ENCODE results near the gene CREB3L4. TPM values are rescaled to one million over a fixed set of nuclear protein-coding genes. Genes with fewer than 3 reads are reported as not detected.
"Not testable (repeated sequence)": the region's sequence is repeated elsewhere in the genome, so short reads cannot be mapped to it uniquely, and the experiment has no call there.

Gene CREB3L4
- total and polyA plus RNA-seq, 4 donors: 1.4 to 10.7 (median 6.9) TPM

- Histone ChIP-seq H3K27me3 (ENCODE audit: control insufficient read depth in 1 of 2, insufficient read depth in 2 of 2, low read length in 1 of 2) (no peaks in the 10 kb centered on the region), H3K4me3 (ENCODE audit: low read length in 2 of 2) (no peak overlapping the region), H3K9me3 (ENCODE audit: control insufficient read depth, low read length) (no peaks in the 10 kb centered on the region), H3K36me3 (ENCODE audit: control insufficient read depth in 1 of 2, insufficient read depth in 2 of 2, low read length in 1 of 2) (peaks cover 0 to 2% of the 10 kb centered on the region in 2 donors), H3K27ac (ENCODE audit: low read depth in 1 of 2, low read length in 2 of 2) (no peak overlapping the region), H3K4me1 (ENCODE audit: control insufficient read depth in 1 of 2, insufficient read depth in 2 of 2, low read length in 2 of 2) (no peaks in the 10 kb centered on the region)
- DNase-seq (no peak), ATAC-seq (ENCODE audit: low FRiP score) (no peak)
- intact Hi-C loops (cut with DNase I): loop anchor here (10.0 kb wide), 2 partner anchors 154 to 636 kb away; partner anchors contain the start of gene NUP210L (in 2 of the 2)
- 66 to 74% methylated on average over 4 of the region's 4 CpGs for WGBS, 2 donors
These were observed 32.7 kb downstream of the CREB3L4 start for GRCh38 chr1:154000420-154000819.

- ATAC-seq (ENCODE audit: low FRiP score) (no peak), DNase-seq (no peak)
- WGBS, 2 donors: 82 to 86% methylated on average over 3 of the region's 3 CpGs
- no peaks in the 10 kb centered on the region for H3K9me3 ChIP-seq (ENCODE audit: control insufficient read depth, low read length)
- no peak overlapping the region for H3K27ac ChIP-seq (ENCODE audit: low read depth in 1 of 2, low read length in 2 of 2)
- no peaks in the 10 kb centered on the region for H3K27me3 ChIP-seq (ENCODE audit: control insufficient read depth in 1 of 2, insufficient read depth in 2 of 2, low read length in 1 of 2)
- H3K4me1 ChIP-seq (ENCODE audit: control insufficient read depth in 1 of 2, insufficient read depth in 2 of 2, low read length in 2 of 2): no peaks in the 10 kb centered on the region
- H3K36me3 ChIP-seq (ENCODE audit: control insufficient read depth in 1 of 2, insufficient read depth in 2 of 2, low read length in 1 of 2): no peaks in the 10 kb centered on the region
- intact Hi-C loops (cut with DNase I): loop anchor here (10.0 kb wide), 2 partner anchors 149 to 641 kb away; partner anchors contain the start of gene NUP210L (in 2 of the 2)
- no peak overlapping the region for H3K4me3 ChIP-seq (ENCODE audit: low read length in 2 of 2)
These were observed 38.4 kb downstream of the CREB3L4 start for GRCh38 chr1:154006136-154006535.

- DNase-seq (no peak), ATAC-seq (ENCODE audit: low FRiP score) (no peak)
- Histone ChIP-seq H3K4me3 (ENCODE audit: low read length in 2 of 2) (no peak overlapping the region), H3K36me3 (ENCODE audit: control insufficient read depth in 1 of 2, insufficient read depth in 2 of 2, low read length in 1 of 2) (no peaks in the 10 kb centered on the region), H3K27me3 (ENCODE audit: control insufficient read depth in 1 of 2, insufficient read depth in 2 of 2, low read length in 1 of 2) (no peaks in the 10 kb centered on the region), H3K9me3 (ENCODE audit: control insufficient read depth, low read length) (no peaks in the 10 kb centered on the region), H3K4me1 (ENCODE audit: control insufficient read depth in 1 of 2, insufficient read depth in 2 of 2, low read length in 2 of 2) (no peaks in the 10 kb centered on the region), H3K27ac (ENCODE audit: low read depth in 1 of 2, low read length in 2 of 2) (no peak overlapping the region)
- 82 to 89% methylated on average over 1 of the region's 1 CpG for WGBS, 2 donors
- intact Hi-C loops (cut with DNase I): no loop called here
These were observed 44.4 kb downstream of the CREB3L4 start for GRCh38 chr1:154012129-154012528.

GRCh38 chr1:154012543-154012942, 44.8 kb downstream of the CREB3L4 start:
- DNase-seq; ATAC-seq (ENCODE audit: low FRiP score); H3K27ac ChIP-seq (ENCODE audit: low read depth in 1 of 2, low read length in 2 of 2); intact Hi-C loops (cut with DNase I); H3K4me1 ChIP-seq (ENCODE audit: control insufficient read depth in 1 of 2, insufficient read depth in 2 of 2, low read length in 2 of 2); H3K27me3 ChIP-seq (ENCODE audit: control insufficient read depth in 1 of 2, insufficient read depth in 2 of 2, low read length in 1 of 2); H3K9me3 ChIP-seq (ENCODE audit: control insufficient read depth, low read length); H3K4me3 ChIP-seq (ENCODE audit: low read length in 2 of 2); H3K36me3 ChIP-seq (ENCODE audit: control insufficient read depth in 1 of 2, insufficient read depth in 2 of 2, low read length in 1 of 2): not testable (repeated sequence)
- 94 to 95% methylated on average over 14 of the region's 14 CpGs for WGBS, 2 donors

GRCh38 chr1:154014154-154014907, 46.6 kb downstream of the CREB3L4 start:
- no peaks in the 10 kb centered on the region for H3K9me3 ChIP-seq (ENCODE audit: control insufficient read depth, low read length)
- no peak for DNase-seq
- no peaks in the 10 kb centered on the region for H3K4me1 ChIP-seq (ENCODE audit: control insufficient read depth in 1 of 2, insufficient read depth in 2 of 2, low read length in 2 of 2)
- H3K36me3 ChIP-seq (ENCODE audit: control insufficient read depth in 1 of 2, insufficient read depth in 2 of 2, low read length in 1 of 2): no peaks in the 10 kb centered on the region
- H3K27me3 ChIP-seq (ENCODE audit: control insufficient read depth in 1 of 2, insufficient read depth in 2 of 2, low read length in 1 of 2): no peaks in the 10 kb centered on the region
- ATAC-seq (ENCODE audit: low FRiP score): no peak
- no peak overlapping the region for H3K4me3 ChIP-seq (ENCODE audit: low read length in 2 of 2)
- intact Hi-C loops (cut with DNase I): no loop called here
- H3K27ac ChIP-seq (ENCODE audit: low read depth in 1 of 2, low read length in 2 of 2): no peak overlapping the region
- 84 to 85% methylated on average over 3 of the region's 3 CpGs for WGBS, 2 donors

GRCh38 chr1:154019269-154019668, 51.6 kb downstream of the CREB3L4 start:
- intact Hi-C loops (cut with DNase I): no loop called here
- no peaks in the 10 kb centered on the region for H3K27me3 ChIP-seq (ENCODE audit: control insufficient read depth in 1 of 2, insufficient read depth in 2 of 2, low read length in 1 of 2)
- H3K4me3 ChIP-seq (ENCODE audit: low read length in 2 of 2): no peak overlapping the region
- no peaks in the 10 kb centered on the region for H3K4me1 ChIP-seq (ENCODE audit: control insufficient read depth in 1 of 2, insufficient read depth in 2 of 2, low read length in 2 of 2)
- ATAC-seq (ENCODE audit: low FRiP score): no peak
- WGBS, 2 donors: 47 to 58% methylated on average over 4 of the region's 4 CpGs
- DNase-seq: no peak
- H3K9me3 ChIP-seq (ENCODE audit: control insufficient read depth, low read length): no peaks in the 10 kb centered on the region
- no peak overlapping the region for H3K27ac ChIP-seq (ENCODE audit: low read depth in 1 of 2, low read length in 2 of 2)
- H3K36me3 ChIP-seq (ENCODE audit: control insufficient read depth in 1 of 2, insufficient read depth in 2 of 2, low read length in 1 of 2): no peaks in the 10 kb centered on the region

GRCh38 chr1:154019940-154020339, 52.2 kb downstream of the CREB3L4 start:
- Histone ChIP-seq H3K9me3 (ENCODE audit: control insufficient read depth, low read length) (no peaks in the 10 kb centered on the region), H3K4me1 (ENCODE audit: control insufficient read depth in 1 of 2, insufficient read depth in 2 of 2, low read length in 2 of 2) (no peaks in the 10 kb centered on the region), H3K36me3 (ENCODE audit: control insufficient read depth in 1 of 2, insufficient read depth in 2 of 2, low read length in 1 of 2) (no peaks in the 10 kb centered on the region), H3K4me3 (ENCODE audit: low read length in 2 of 2) (no peak overlapping the region), H3K27me3 (ENCODE audit: control insufficient read depth in 1 of 2, insufficient read depth in 2 of 2, low read length in 1 of 2) (no peaks in the 10 kb centered on the region), H3K27ac (ENCODE audit: low read depth in 1 of 2, low read length in 2 of 2) (no peak overlapping the region)
- 73 to 81% methylated on average over 1 of the region's 1 CpG for WGBS, 2 donors
- intact Hi-C loops (cut with DNase I): no loop called here
- ATAC-seq (ENCODE audit: low FRiP score) (no peak), DNase-seq (no peak)

Data from aorta (tissue), 5 donors.